Liver (tissue), 9 donors: Measurements from ENCODE around the gene ACACB. TPM values are rescaled to one million over a fixed set of nuclear protein-coding genes. Genes with fewer than 3 reads are reported as not detected.

Experiments used
- DNase-seq: peaks from one replicate; pipeline ENCODE4 v3.0.0-alpha.2; 2017; ENCODE audit warnings: low spot score
- H3K27ac ChIP-seq, 2 donors: one replicate each; pipeline ENCODE4 v1.7.0; 2013; ENCODE audit warnings: inconsistent platforms in 2 of 2, low read length in 2 of 2, control low read depth in 1 of 2, low read depth in 1 of 2, mild to moderate bottlenecking in 1 of 2
- H3K27me3 ChIP-seq, 4 donors: one replicate each; pipeline versions ENCODE4 v1.6.1 to v1.7.0; 2013; ENCODE audit warnings: low read length in 3 of 4, inconsistent platforms in 1 of 4, mild to moderate bottlenecking in 1 of 4, moderate library complexity in 1 of 4; ENCODE audit not compliant: control insufficient read depth in 4 of 4, insufficient read depth in 4 of 4
- H3K36me3 ChIP-seq, 4 donors: one replicate each; pipeline versions ENCODE4 v1.6.1 to v1.7.0; 2013; ENCODE audit warnings: low read length in 3 of 4, mild to moderate bottlenecking in 3 of 4, low read depth in 1 of 4, moderate library complexity in 1 of 4; ENCODE audit not compliant: control insufficient read depth in 4 of 4, insufficient read depth in 3 of 4
- H3K4me1 ChIP-seq, 4 donors: one replicate each; pipeline versions ENCODE4 v1.6.1 to v1.7.0; 2013; ENCODE audit warnings: low read length in 3 of 4, mild to moderate bottlenecking in 3 of 4, moderate library complexity in 1 of 4; ENCODE audit not compliant: control insufficient read depth in 4 of 4, insufficient read depth in 4 of 4
- H3K4me3 ChIP-seq, 3 donors: one replicate each; pipeline versions ENCODE4 v1.6.1 to v1.7.0; 2013; ENCODE audit warnings: low read length in 3 of 3, control low read depth in 1 of 3, low read depth in 1 of 3, mild to moderate bottlenecking in 1 of 3
- H3K9ac ChIP-seq, 2 donors: one replicate each; pipeline ENCODE4 v1.7.0; 2013; ENCODE audit warnings: low read length in 2 of 2, mild to moderate bottlenecking in 2 of 2, moderate library complexity in 2 of 2, control low read depth in 1 of 2, low read depth in 1 of 2
- H3K9me3 ChIP-seq, 4 donors: one replicate each; pipeline versions ENCODE4 v1.6.1 to v1.7.0; 2013; ENCODE audit warnings: low read length in 3 of 4; ENCODE audit not compliant: control insufficient read depth in 4 of 4
- FOXA1 ChIP-seq: IDR thresholded peaks from 2 replicates; pipeline ENCODE4 v1.6.1; 2016; ENCODE audit warnings: antibody characterized with exemption
- FOXA2 ChIP-seq: IDR thresholded peaks from 2 replicates; pipeline ENCODE4 v1.6.1; 2016; ENCODE audit warnings: antibody characterized with exemption
- GABPA ChIP-seq, 2 donors: IDR thresholded peaks in 1 of 2; conservative IDR thresholded peaks in 1 of 2; 2 replicates each; pipeline ENCODE4 v1.6.1; 2016; ENCODE audit warnings: antibody characterized with exemption in 2 of 2, mild to moderate bottlenecking in 1 of 2, moderate library complexity in 1 of 2
- HNF4A ChIP-seq, 2 donors: conservative IDR thresholded peaks; 2 replicates each; pipeline ENCODE4 v1.6.1; 2016; ENCODE audit warnings: antibody characterized with exemption in 2 of 2, mild to moderate bottlenecking in 2 of 2
- HNF4G ChIP-seq: IDR thresholded peaks from 2 replicates; pipeline ENCODE4 v1.6.1; 2016; ENCODE audit warnings: antibody characterized with exemption
- JUND ChIP-seq, 2 donors: IDR thresholded peaks; 2 replicates each; pipeline ENCODE4 v1.6.1; 2016; ENCODE audit warnings: antibody characterized with exemption in 2 of 2
- NR2F2 ChIP-seq: IDR thresholded peaks from 2 replicates; pipeline ENCODE4 v1.6.1; 2016; ENCODE audit warnings: antibody characterized with exemption
- RAD21 ChIP-seq, 2 donors: IDR thresholded peaks; 2 replicates each; pipeline ENCODE4 v1.6.1; 2016; ENCODE audit warnings: antibody characterized with exemption in 2 of 2, mild to moderate bottlenecking in 2 of 2
- RXRA ChIP-seq, 2 donors: IDR thresholded peaks; 2 replicates each; pipeline ENCODE4 v1.6.1; 2017 to 2018; ENCODE audit warnings: antibody characterized with exemption in 2 of 2, mild to moderate bottlenecking in 1 of 2
- SP1 ChIP-seq: IDR thresholded peaks from 2 replicates; pipeline ENCODE4 v1.6.1; 2018; ENCODE audit warnings: antibody characterized with exemption, mild to moderate bottlenecking
- TAF1 ChIP-seq: conservative IDR thresholded peaks from 2 replicates; pipeline ENCODE4 v1.6.1; 2016; ENCODE audit warnings: antibody characterized with exemption, mild to moderate bottlenecking
- YY1 ChIP-seq: IDR thresholded peaks from 2 replicates; pipeline ENCODE4 v1.6.1; 2016; ENCODE audit warnings: antibody characterized with exemption, mild to moderate bottlenecking
- WGBS: extraction: QIAGEN DNeasy Blood & Tissue Kit; methylation state at CpG from one replicate; pipeline ENCODE4 v1.1.7; 2013; 5-methylcytosine and 5-hydroxymethylcytosine counted together
- polyA plus RNA-seq, 2 donors: library from polyadenylated mRNA; stranded (reverse) in 1 of 2; unstranded in 1 of 2; fragments of 200-250 nt in 1 of 2; fragments of >200 nt in 1 of 2; fragmentation: Nextera tagmentation in 1 of 2; extraction: Ambion mirVana in 1 of 2; gene quantifications; one replicate each; pipeline versions ENCODE4 v1.2.1 to v1.2.3, GENCODE V29; 2013 to 2015
- total RNA-seq, 2 donors: library from RNA; depleted of rRNA; stranded (reverse); fragments of >200 nt; gene quantifications; one replicate each; pipeline ENCODE4 v1.2.3, GENCODE V29; 2014
- TF ChIP-seq, protein P1 (sequence below): fragments of 150-350 bp; IDR thresholded peaks from 2 replicates; pipeline ENCODE4 v1.5.1; 2017; ENCODE audit warnings: improper control_type of control experiment, low read depth, low read length; ENCODE audit not compliant: missing input control
- TF ChIP-seq, protein P2 (sequence below): IDR thresholded peaks from 2 replicates; pipeline ENCODE4 v1.6.1; 2016; ENCODE audit warnings: antibody characterized with exemption
- TF ChIP-seq, protein P3 (sequence below): IDR thresholded peaks from 2 replicates; pipeline ENCODE4 v1.6.1; 2016; ENCODE audit warnings: antibody characterized with exemption
- TF ChIP-seq, protein P4 (sequence below): IDR thresholded peaks from 2 replicates; pipeline ENCODE4 v1.6.1; 2016; ENCODE audit warnings: antibody characterized with exemption
- TF ChIP-seq, protein P5 (sequence below): IDR thresholded peaks from 2 replicates; pipeline ENCODE4 v1.6.1; 2016; ENCODE audit warnings: antibody characterized with exemption, mild to moderate bottlenecking
- donor health status: healthy.
- donor health status: healthy.
- donor health status: healthy.
- donor health status: healthy.
- donor health status: healthy.

ACACB gene
- total and polyA plus RNA-seq, 4 donors = 12.9 to 288 (median 52.1) TPM

DNA sequence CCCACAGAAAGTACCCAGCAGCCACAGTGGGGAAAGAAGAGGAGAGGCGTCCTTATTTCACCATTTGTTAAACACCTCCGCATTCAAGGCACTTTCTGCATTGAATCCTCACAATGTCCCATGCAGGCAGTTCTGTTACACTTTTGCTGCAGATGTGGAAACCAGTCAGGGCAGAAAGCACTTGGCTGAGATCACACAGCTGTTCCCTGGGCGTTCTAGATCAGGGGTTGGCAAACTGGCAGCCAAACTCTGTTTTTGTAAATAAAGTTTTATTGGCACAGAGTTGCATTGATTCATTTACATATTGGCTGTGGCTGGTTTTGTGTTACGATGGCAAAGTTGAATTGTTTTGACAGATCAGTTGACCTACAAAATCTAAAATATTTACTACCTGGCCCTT is 172.6 kb downstream of the ACACB start (continued):
- TF ChIP-seq, protein P1, sequence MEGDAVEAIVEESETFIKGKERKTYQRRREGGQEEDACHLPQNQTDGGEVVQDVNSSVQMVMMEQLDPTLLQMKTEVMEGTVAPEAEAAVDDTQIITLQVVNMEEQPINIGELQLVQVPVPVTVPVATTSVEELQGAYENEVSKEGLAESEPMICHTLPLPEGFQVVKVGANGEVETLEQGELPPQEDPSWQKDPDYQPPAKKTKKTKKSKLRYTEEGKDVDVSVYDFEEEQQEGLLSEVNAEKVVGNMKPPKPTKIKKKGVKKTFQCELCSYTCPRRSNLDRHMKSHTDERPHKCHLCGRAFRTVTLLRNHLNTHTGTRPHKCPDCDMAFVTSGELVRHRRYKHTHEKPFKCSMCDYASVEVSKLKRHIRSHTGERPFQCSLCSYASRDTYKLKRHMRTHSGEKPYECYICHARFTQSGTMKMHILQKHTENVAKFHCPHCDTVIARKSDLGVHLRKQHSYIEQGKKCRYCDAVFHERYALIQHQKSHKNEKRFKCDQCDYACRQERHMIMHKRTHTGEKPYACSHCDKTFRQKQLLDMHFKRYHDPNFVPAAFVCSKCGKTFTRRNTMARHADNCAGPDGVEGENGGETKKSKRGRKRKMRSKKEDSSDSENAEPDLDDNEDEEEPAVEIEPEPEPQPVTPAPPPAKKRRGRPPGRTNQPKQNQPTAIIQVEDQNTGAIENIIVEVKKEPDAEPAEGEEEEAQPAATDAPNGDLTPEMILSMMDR = no peak

DNA sequence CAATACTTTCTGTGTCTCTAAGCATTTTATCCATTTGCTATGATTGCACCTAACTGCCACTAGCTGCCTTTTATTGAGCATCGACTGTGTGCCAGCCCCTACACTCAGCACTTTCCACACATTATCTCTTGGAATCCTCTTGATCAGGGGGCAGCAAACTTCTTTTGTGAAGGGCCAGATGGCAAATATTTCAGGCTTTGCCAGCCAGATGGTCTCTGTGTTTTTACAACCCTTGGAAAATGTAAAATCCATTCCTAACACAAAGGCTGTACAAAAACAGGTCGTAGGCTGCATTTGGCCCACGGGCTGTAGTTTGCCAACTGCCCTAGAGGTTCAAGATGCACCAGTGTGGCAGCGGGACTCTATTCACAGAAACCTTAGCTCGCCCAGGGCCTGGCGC is 173.2 kb downstream of the ACACB start:
- 91% methylated on average over 6 of the region's 6 CpGs for WGBS
- no peak overlapping the region for H3K27ac ChIP-seq
- no peaks in the 10 kb centered on the region for H3K9me3 ChIP-seq
- H3K4me3 ChIP-seq = no peak overlapping the region
- no peak for DNase-seq
- H3K4me1 ChIP-seq = no peaks in the 10 kb centered on the region
- no peak overlapping the region for H3K9ac ChIP-seq
- TF ChIP-seq HNF4G (no peak), JUND (IDR thresholded peaks at IDR 0.05) (no peak), FOXA1 (no peak), NR2F2 (no peak), TAF1 (no peak), YY1 (no peak), SP1 (no peak), RAD21 (IDR thresholded peaks at IDR 0.05) (no peak), FOXA2 (no peak), RXRA (IDR thresholded peaks at IDR 0.05) (no peak), HNF4A (conservative IDR thresholded peaks at IDR 0.05) (no peak), GABPA (IDR thresholded peaks at IDR 0.05 in 1 of 2, conservative IDR thresholded peaks at IDR 0.05 in 1 of 2) (no peak)
- TF ChIP-seq, protein P2, sequence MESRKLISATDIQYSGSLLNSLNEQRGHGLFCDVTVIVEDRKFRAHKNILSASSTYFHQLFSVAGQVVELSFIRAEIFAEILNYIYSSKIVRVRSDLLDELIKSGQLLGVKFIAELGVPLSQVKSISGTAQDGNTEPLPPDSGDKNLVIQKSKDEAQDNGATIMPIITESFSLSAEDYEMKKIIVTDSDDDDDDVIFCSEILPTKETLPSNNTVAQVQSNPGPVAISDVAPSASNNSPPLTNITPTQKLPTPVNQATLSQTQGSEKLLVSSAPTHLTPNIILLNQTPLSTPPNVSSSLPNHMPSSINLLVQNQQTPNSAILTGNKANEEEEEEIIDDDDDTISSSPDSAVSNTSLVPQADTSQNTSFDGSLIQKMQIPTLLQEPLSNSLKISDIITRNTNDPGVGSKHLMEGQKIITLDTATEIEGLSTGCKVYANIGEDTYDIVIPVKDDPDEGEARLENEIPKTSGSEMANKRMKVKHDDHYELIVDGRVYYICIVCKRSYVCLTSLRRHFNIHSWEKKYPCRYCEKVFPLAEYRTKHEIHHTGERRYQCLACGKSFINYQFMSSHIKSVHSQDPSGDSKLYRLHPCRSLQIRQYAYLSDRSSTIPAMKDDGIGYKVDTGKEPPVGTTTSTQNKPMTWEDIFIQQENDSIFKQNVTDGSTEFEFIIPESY = no peak
- TF ChIP-seq, protein P3, sequence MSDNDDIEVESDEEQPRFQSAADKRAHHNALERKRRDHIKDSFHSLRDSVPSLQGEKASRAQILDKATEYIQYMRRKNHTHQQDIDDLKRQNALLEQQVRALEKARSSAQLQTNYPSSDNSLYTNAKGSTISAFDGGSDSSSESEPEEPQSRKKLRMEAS = no peak
- TF ChIP-seq, protein P1 = no peak
- TF ChIP-seq, protein P4, sequence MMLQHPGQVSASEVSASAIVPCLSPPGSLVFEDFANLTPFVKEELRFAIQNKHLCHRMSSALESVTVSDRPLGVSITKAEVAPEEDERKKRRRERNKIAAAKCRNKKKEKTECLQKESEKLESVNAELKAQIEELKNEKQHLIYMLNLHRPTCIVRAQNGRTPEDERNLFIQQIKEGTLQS = no peak
- TF ChIP-seq, protein P5, sequence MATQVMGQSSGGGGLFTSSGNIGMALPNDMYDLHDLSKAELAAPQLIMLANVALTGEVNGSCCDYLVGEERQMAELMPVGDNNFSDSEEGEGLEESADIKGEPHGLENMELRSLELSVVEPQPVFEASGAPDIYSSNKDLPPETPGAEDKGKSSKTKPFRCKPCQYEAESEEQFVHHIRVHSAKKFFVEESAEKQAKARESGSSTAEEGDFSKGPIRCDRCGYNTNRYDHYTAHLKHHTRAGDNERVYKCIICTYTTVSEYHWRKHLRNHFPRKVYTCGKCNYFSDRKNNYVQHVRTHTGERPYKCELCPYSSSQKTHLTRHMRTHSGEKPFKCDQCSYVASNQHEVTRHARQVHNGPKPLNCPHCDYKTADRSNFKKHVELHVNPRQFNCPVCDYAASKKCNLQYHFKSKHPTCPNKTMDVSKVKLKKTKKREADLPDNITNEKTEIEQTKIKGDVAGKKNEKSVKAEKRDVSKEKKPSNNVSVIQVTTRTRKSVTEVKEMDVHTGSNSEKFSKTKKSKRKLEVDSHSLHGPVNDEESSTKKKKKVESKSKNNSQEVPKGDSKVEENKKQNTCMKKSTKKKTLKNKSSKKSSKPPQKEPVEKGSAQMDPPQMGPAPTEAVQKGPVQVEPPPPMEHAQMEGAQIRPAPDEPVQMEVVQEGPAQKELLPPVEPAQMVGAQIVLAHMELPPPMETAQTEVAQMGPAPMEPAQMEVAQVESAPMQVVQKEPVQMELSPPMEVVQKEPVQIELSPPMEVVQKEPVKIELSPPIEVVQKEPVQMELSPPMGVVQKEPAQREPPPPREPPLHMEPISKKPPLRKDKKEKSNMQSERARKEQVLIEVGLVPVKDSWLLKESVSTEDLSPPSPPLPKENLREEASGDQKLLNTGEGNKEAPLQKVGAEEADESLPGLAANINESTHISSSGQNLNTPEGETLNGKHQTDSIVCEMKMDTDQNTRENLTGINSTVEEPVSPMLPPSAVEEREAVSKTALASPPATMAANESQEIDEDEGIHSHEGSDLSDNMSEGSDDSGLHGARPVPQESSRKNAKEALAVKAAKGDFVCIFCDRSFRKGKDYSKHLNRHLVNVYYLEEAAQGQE = no peak
- H3K36me3 ChIP-seq = no peaks in the 10 kb centered on the region
- H3K27me3 ChIP-seq = no peaks in the 10 kb centered on the region
